Neural cell (in vitro differentiated cells): ENCODE data around the gene HSD17B14. TPM values are rescaled to one million over a fixed set of nuclear protein-coding genes. Genes with fewer than 3 reads are reported as not detected.

Source experiments
- H2AFZ ChIP-seq: fragments of 200-600, 300-800 bp; sonication (generic), shearing (Covaris generic); 2 replicates; pipeline ENCODE4 v1.6.0; 2014; ENCODE audit warnings: low read depth, mild to moderate bottlenecking, antibody characterized with exemption, low read length, moderate library complexity
- H3F3A ChIP-seq: fragments of 200-600 bp; shearing (Covaris generic); 2 replicates; pipeline ENCODE4 v1.6.1; 2016; ENCODE audit warnings: mild to moderate bottlenecking, moderate library complexity, mixed read lengths, antibody characterized with exemption, low read length; ENCODE audit not compliant: insufficient read depth, poor library complexity, severe bottlenecking
- H3K27ac ChIP-seq: fragments of 200-600, 300-800 bp; sonication (generic), shearing (Covaris generic); 2 replicates; pipeline ENCODE4 v1.5.1; 2014; ENCODE audit warnings: mild to moderate bottlenecking, low read length, moderate library complexity
- H3K27me3 ChIP-seq: fragments of 300-800, 200-600 bp; sonication (generic), shearing (Covaris generic); 2 replicates; pipeline ENCODE4 v1.6.0; 2014; ENCODE audit warnings: mild to moderate bottlenecking, low read depth, low read length, moderate library complexity; ENCODE audit not compliant: insufficient read depth
- H3K36me3 ChIP-seq: fragments of 300-800, 200-600 bp; sonication (generic), shearing (Covaris generic); 2 replicates; pipeline ENCODE4 v1.5.1; 2014; ENCODE audit warnings: mild to moderate bottlenecking, antibody characterized with exemption, low read length, moderate library complexity; ENCODE audit not compliant: insufficient read depth
- H3K4me2 ChIP-seq: fragments of 300-800, 200-600 bp; sonication (generic), shearing (Covaris generic); 2 replicates; pipeline ENCODE4 v1.6.0; 2014; ENCODE audit warnings: mild to moderate bottlenecking, low read length
- H3K4me3 ChIP-seq: fragments of 300-800, 200-600 bp; sonication (generic), shearing (Covaris generic); 2 replicates; pipeline ENCODE4 v1.5.1; 2014; ENCODE audit warnings: mild to moderate bottlenecking, low read length, moderate library complexity
- H3K79me2 ChIP-seq: fragments of 200-600 bp; shearing (Covaris generic); replicated peaks from 2 replicates; pipeline ENCODE4 v1.6.0; 2014; ENCODE audit warnings: mild to moderate bottlenecking, low read length, moderate library complexity; ENCODE audit not compliant: insufficient read depth
- H3K9ac ChIP-seq: fragments of 300-800, 200-600 bp; sonication (generic), shearing (Covaris generic); 2 replicates; pipeline ENCODE4 v1.6.1; 2016; ENCODE audit warnings: mild to moderate bottlenecking, low read length, mixed read lengths
- H3K9me2 ChIP-seq: fragments of 200-600 bp; shearing (Covaris generic); 2 replicates; pipeline ENCODE4 v1.6.1; 2016; ENCODE audit warnings: mild to moderate bottlenecking, low read length, mixed read lengths; ENCODE audit not compliant: insufficient read depth
- H3K9me3 ChIP-seq: fragments of 200-600, 300-800 bp; sonication (generic), shearing (Covaris generic); 2 replicates; pipeline ENCODE4 v1.6.1; 2016; ENCODE audit warnings: mild to moderate bottlenecking, mixed run types, low read length, moderate library complexity, mixed read lengths
- H4K20me1 ChIP-seq: fragments of 200-600 bp; shearing (Covaris generic); 2 replicates; pipeline ENCODE4 v1.6.1; 2016; ENCODE audit warnings: mild to moderate bottlenecking, mixed run types; ENCODE audit not compliant: insufficient read depth
- CTCF ChIP-seq: fragments of 450-650 bp; IDR thresholded peaks from 2 replicates; pipeline ENCODE4 v1.5.1; 2014; ENCODE audit warnings: antibody characterized with exemption, mild to moderate bottlenecking, moderate library complexity; ENCODE audit not compliant: poor library complexity, severe bottlenecking
- EP300 ChIP-seq: fragments of 450-650 bp; conservative IDR thresholded peaks from 2 replicates; pipeline ENCODE4 v1.6.1; 2014; ENCODE audit warnings: antibody characterized with exemption, mild to moderate bottlenecking, moderate library complexity; ENCODE audit not compliant: poor library complexity, severe bottlenecking
- EZH2 ChIP-seq: fragments of 200-600, 300-800 bp; shearing (Covaris generic), sonication (generic); IDR thresholded peaks from 2 replicates; pipeline ENCODE4 v1.6.1; 2014; ENCODE audit warnings: antibody characterized with exemption, low read length, borderline replicate concordance, mild to moderate bottlenecking; ENCODE audit not compliant: insufficient read depth, poor library complexity, severe bottlenecking
- MXI1 ChIP-seq: fragments of 450-650 bp; conservative IDR thresholded peaks from 2 replicates; pipeline ENCODE4 v1.6.1; 2014; ENCODE audit warnings: antibody characterized with exemption, mild to moderate bottlenecking; ENCODE audit not compliant: poor library complexity, severe bottlenecking
- POLR2AphosphoS5 ChIP-seq: IDR thresholded peaks from 2 replicates; pipeline ENCODE4 v1.6.1; 2012
- RAD21 ChIP-seq: fragments of 450-650 bp; conservative IDR thresholded peaks from 2 replicates; pipeline ENCODE4 v1.6.1; 2014; ENCODE audit warnings: antibody characterized with exemption, mild to moderate bottlenecking, moderate library complexity
- REST ChIP-seq: IDR thresholded peaks from 2 replicates; pipeline ENCODE4 v1.6.1; 2012; ENCODE audit warnings: borderline replicate concordance
- SMC3 ChIP-seq: fragments of 450-650 bp; conservative IDR thresholded peaks from 2 replicates; pipeline ENCODE4 v1.6.1; 2014; ENCODE audit warnings: antibody characterized with exemption, mild to moderate bottlenecking, moderate library complexity; ENCODE audit not compliant: poor library complexity
- TAF1 ChIP-seq: IDR thresholded peaks from 2 replicates; pipeline ENCODE4 v1.6.1; 2012; ENCODE audit warnings: low read depth
- polyA plus RNA-seq: library from polyadenylated mRNA; depleted of rRNA; stranded (reverse); fragments of >200 nt; gene quantifications from 2 replicates; pipeline ENCODE4 v1.2.3, GENCODE V29; 2014

The HSD17B14 gene
- polyA plus RNA-seq, 1 donor from 2014 or later, result 0.40 TPM

GRCh38 chr19:48812094-48812929 is 24.0 kb downstream of the HSD17B14 start:
- no peaks in the 10 kb centered on the region for H3K9me3 ChIP-seq
- no peaks in the 10 kb centered on the region for H3K9me2 ChIP-seq
- no peaks in the 10 kb centered on the region for H3K36me3 ChIP-seq
- H3K27ac ChIP-seq, result no peak overlapping the region
- H3K4me3 ChIP-seq, result peak overlapping the region; percentile 49
- no peaks in the 10 kb centered on the region for H3K79me2 ChIP-seq
- no peaks in the 10 kb centered on the region for H4K20me1 ChIP-seq
- no peak overlapping the region for H3K4me2 ChIP-seq
- no peaks in the 10 kb centered on the region for H3F3A ChIP-seq
- H3K9ac ChIP-seq, result no peak overlapping the region
- no peak overlapping the region for H2AFZ ChIP-seq
- TF ChIP-seq MXI1, result no peak
- TF ChIP-seq POLR2AphosphoS5, result no peak
- TF ChIP-seq EZH2, result no peak
- no peak for TF ChIP-seq SMC3
- TF ChIP-seq TAF1, result no peak
- no peak for TF ChIP-seq EP300
- TF ChIP-seq CTCF, result no peak
- TF ChIP-seq REST, result no peak
- no peaks in the 10 kb centered on the region for H3K27me3 ChIP-seq

- Histone ChIP-seq H3K79me2 (no peaks in the 10 kb centered on the region), H3F3A (no peaks in the 10 kb centered on the region), H4K20me1 (no peaks in the 10 kb centered on the region), H3K9me2 (no peaks in the 10 kb centered on the region), H2AFZ (peak overlapping the region; percentile 74), H3K27me3 (no peaks in the 10 kb centered on the region), H3K9ac (peak overlapping the region; percentile 70), H3K4me3 (peak overlapping the region; percentile 87), H3K36me3 (no peaks in the 10 kb centered on the region), H3K27ac (peak overlapping the region; percentile 35), H3K9me3 (no peaks in the 10 kb centered on the region), H3K4me2 (peak overlapping the region; percentile 63)
- no peak for TF ChIP-seq TAF1
- TF ChIP-seq RAD21, result no peak
- TF ChIP-seq REST, result no peak
- no peak for TF ChIP-seq POLR2AphosphoS5
- no peak for TF ChIP-seq CTCF
- TF ChIP-seq EZH2, result no peak
- no peak for TF ChIP-seq EP300
- TF ChIP-seq MXI1, result no peak
- TF ChIP-seq SMC3, result no peak
Observed at GRCh38 chr19:48810151-48810550, 26.1 kb downstream of the HSD17B14 start.
